ENCODE measurements around the gene TUBB1.
A peak's percentile ranks its signal among the peaks of the same experiment; 100 is the strongest.
"Not testable (repeated sequence)": the region's sequence is repeated elsewhere in the genome, so short reads cannot be mapped to it uniquely, and the experiment has no call there.

TUBB1 gene

DNA sequence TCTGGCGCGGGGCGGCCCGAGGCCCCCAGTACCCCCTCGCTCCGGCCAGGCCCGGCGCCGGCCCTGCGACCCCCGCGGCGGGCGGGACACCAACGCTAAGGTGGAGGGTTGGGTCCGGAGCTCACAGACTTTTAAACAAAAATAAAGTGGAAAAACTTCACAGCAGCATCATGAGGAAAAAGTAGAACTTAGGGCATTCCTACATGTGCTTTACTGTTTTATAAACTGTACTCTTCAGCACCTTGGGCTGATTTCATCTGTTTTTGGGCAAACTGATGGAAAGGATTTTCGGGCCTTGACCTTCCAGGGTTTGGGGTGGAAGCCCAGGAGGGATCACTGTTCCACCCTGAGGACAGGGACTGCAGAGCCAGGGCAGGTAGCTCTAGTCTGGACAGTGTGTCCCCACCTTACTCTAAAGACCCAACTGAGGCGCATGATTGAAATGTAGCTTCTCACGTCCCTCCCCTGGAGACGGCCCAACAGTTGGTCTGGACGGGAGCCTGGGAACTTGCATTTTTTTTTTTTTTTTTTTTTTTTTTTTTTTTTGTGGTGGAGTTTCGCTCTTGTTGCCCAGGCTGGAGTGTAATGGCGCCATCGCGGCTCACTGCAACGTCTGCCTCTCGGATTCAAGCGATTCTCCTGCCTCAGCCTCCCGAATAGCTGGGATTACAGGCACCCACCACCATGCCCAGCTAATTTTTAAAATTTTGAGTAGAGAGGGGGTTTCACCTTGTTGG lies 37.4 kb upstream of the TUBB1 start:
- Histone ChIP-seq H3K36me3 (ENCODE audit: insufficient read depth, low read length) (peaks cover 3% of the 10 kb centered on the region), H3K27me3 (ENCODE audit: control insufficient read depth in 1 of 2, insufficient read depth in 2 of 2, low read length in 2 of 2) (no peaks in the 10 kb centered on the region), H3K9ac (ENCODE audit: low read length) (peak overlapping the region; percentile 58), H3K27ac (ENCODE audit: low read depth, low read length) (peak overlapping the region; percentile 61), H3K4me1 (ENCODE audit: insufficient read depth, low read length) (peaks cover 30% of the 10 kb centered on the region), H3K9me3 (ENCODE audit: low read length) (no peaks in the 10 kb centered on the region), H3K4me3 (ENCODE audit: low read depth in 1 of 2, low read length in 2 of 2) (peak overlapping the region; percentile 66 to 87)

DNA sequence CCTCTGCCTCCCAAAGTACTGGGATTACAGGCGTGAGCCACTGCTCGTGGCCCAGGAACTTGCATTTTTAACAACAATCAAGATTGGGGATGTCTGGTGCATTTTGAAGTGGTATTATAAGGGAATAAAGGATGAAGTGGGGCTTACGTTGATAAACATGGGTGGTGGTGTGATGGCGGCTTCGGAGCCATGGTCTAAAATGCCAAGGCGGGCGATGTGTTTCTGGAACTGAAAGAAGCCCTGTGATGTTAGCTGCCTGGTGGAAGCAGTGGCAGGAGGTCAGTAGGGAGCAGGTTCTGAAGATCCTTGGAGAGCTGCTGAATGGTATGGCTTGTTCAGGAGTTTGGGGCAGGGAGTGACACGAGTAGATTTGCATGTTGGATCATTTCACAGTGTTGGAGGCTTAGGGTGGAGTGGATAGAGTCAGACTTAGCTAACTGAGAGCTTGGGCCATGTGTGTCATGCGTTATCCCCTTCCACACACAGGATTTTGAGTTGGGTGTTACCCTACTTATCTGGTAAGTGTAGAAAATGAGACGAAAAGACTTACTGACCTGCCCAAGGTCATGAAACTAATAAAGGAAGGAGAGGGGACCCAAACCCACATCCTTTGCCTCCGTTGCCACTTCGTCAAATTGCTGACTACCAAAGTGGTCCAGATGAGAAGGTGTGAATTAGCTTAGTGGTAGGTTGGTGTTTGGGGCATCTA lies 36.7 kb upstream of the TUBB1 start:
- peaks cover 11% of the 10 kb centered on the region for H3K36me3 ChIP-seq (ENCODE audit: insufficient read depth, low read length)
- H3K4me3 ChIP-seq (ENCODE audit: low read depth in 1 of 2, low read length in 2 of 2) = peak overlapping the region in 1 of 2 donors; percentile 87
- no peaks in the 10 kb centered on the region for H3K27me3 ChIP-seq (ENCODE audit: control insufficient read depth in 1 of 2, insufficient read depth in 2 of 2, low read length in 2 of 2)
- H3K9me3 ChIP-seq (ENCODE audit: low read length) = no peaks in the 10 kb centered on the region
- peaks cover 30% of the 10 kb centered on the region for H3K4me1 ChIP-seq (ENCODE audit: insufficient read depth, low read length)
- H3K27ac ChIP-seq (ENCODE audit: low read depth, low read length) = no peak overlapping the region
- H3K9ac ChIP-seq (ENCODE audit: low read length) = no peak overlapping the region

DNA sequence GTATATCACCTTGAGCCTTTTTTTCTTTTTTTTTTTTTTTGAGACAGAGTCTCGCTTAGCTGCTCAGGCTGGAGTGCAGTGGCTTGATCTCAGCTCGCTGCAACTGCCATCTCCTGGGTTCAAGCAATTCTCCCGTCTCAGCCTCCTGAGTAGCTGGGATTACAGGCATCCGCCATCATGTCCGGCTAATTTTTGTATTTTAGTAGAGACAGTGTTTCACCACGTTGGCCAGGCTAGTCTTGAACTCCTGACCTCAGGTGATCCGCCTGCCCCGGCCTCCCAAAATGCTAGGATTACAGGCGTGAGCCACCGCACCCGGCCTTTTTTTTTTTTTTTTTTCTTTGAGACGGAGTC lies 36.1 kb upstream of the TUBB1 start:
- not testable (repeated sequence) for H3K27me3 ChIP-seq (ENCODE audit: control insufficient read depth in 1 of 2, insufficient read depth in 2 of 2, low read length in 2 of 2); H3K27ac ChIP-seq (ENCODE audit: low read depth, low read length); H3K9ac ChIP-seq (ENCODE audit: low read length); H3K9me3 ChIP-seq (ENCODE audit: low read length)
- H3K36me3 ChIP-seq (ENCODE audit: insufficient read depth, low read length) = peaks cover 16% of the 10 kb centered on the region
- H3K4me3 ChIP-seq (ENCODE audit: low read depth in 1 of 2, low read length in 2 of 2) = peak overlapping the region in 1 of 2 donors; percentile 87
- H3K4me1 ChIP-seq (ENCODE audit: insufficient read depth, low read length) = peaks cover 30% of the 10 kb centered on the region

DNA sequence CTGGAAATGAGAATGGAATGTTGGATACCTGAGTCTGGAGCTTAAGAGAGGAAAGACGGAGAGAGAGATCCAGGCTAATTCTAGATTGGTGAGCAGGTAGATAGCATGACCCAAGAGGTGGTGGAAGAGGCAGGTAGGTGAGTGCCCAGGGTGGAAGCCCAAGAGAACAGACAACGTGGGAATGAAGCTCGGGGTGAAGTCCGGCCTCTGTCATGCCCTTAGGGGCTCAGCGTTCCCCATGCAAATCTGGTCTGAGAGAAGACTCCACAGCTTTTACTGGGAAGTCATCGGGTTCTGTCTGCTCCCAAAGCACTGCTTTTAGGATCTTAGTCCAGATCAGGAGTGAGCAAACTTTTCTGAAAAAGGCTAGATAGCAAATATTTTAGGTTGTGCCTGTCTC lies 34.5 kb upstream of the TUBB1 start:
- no peak overlapping the region for H3K4me3 ChIP-seq (ENCODE audit: low read depth in 1 of 2, low read length in 2 of 2)
- H3K9ac ChIP-seq (ENCODE audit: low read length) = no peak overlapping the region
- no peaks in the 10 kb centered on the region for H3K27me3 ChIP-seq (ENCODE audit: control insufficient read depth in 1 of 2, insufficient read depth in 2 of 2, low read length in 2 of 2)
- peaks cover 32% of the 10 kb centered on the region for H3K36me3 ChIP-seq (ENCODE audit: insufficient read depth, low read length)
- peaks cover 30% of the 10 kb centered on the region for H3K4me1 ChIP-seq (ENCODE audit: insufficient read depth, low read length)
- no peaks in the 10 kb centered on the region for H3K9me3 ChIP-seq (ENCODE audit: low read length)
- no peak overlapping the region for H3K27ac ChIP-seq (ENCODE audit: low read depth, low read length)

DNA sequence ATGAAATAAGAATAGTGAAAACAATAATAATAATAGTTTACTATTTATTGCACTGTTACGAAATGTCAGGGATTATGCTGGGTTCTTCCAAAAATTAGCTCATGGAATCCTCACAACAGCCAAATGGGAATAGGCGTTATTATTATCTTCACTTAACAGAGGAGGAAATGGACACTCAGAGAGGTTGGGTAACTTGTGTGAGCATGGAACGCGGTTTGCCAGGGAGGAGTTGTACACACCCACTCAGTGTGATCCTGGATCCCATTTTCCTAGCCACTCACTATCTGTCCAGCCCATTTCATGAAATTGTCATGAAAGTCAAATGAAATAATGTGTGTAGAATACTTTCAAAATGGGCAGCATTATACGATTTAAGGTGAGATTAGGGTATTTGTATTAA lies 33.6 kb upstream of the TUBB1 start:
- H3K9me3 ChIP-seq (ENCODE audit: low read length) = no peaks in the 10 kb centered on the region
- H3K4me1 ChIP-seq (ENCODE audit: insufficient read depth, low read length) = peaks cover 30% of the 10 kb centered on the region
- peaks cover 41% of the 10 kb centered on the region for H3K36me3 ChIP-seq (ENCODE audit: insufficient read depth, low read length)
- H3K27me3 ChIP-seq (ENCODE audit: control insufficient read depth in 1 of 2, insufficient read depth in 2 of 2, low read length in 2 of 2) = no peaks in the 10 kb centered on the region
- H3K9ac ChIP-seq (ENCODE audit: low read length) = no peak overlapping the region
- no peak overlapping the region for H3K27ac ChIP-seq (ENCODE audit: low read depth, low read length)
- no peak overlapping the region for H3K4me3 ChIP-seq (ENCODE audit: low read depth in 1 of 2, low read length in 2 of 2)

DNA sequence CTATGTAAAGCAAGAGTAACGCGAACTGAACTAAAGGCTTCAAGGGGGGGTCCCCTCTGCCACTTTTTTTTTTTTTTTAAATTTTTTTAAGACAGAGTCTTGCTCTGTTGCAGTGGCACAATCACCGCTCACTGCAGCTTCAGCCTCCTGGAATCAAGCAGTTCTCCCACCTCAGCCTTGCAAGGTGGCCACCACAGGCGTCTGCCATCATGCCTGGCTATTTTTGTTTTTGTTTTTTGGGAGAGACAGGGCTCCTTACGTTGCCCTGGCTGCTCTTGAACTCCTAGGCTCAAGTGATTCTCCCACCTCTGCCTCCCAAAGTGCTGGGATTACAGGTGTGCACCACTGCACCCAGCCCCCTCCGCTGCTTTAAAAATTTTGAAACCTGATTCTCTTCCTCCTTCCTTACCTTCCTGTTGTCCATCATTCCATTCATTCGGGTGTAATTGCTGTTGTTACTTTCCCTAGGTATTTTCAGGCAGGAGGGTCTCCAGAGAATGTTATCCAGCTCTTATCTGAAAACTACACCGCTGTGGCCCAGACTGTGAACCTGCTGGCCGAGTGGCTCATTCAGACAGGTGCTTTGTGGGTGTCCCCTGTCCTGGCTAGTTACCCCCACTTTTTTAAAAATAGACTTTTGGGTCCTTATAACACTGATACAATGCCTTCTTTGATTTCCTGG lies 32.8 kb upstream of the TUBB1 start:
- H3K27me3 ChIP-seq (ENCODE audit: control insufficient read depth in 1 of 2, insufficient read depth in 2 of 2, low read length in 2 of 2) = no peaks in the 10 kb centered on the region
- no peaks in the 10 kb centered on the region for H3K9me3 ChIP-seq (ENCODE audit: low read length)
- H3K27ac ChIP-seq (ENCODE audit: low read depth, low read length) = no peak overlapping the region
- H3K4me1 ChIP-seq (ENCODE audit: insufficient read depth, low read length) = peaks cover 30% of the 10 kb centered on the region
- peaks cover 49% of the 10 kb centered on the region for H3K36me3 ChIP-seq (ENCODE audit: insufficient read depth, low read length)
- H3K9ac ChIP-seq (ENCODE audit: low read length) = no peak overlapping the region
- H3K4me3 ChIP-seq (ENCODE audit: low read depth in 1 of 2, low read length in 2 of 2) = no peak overlapping the region

DNA sequence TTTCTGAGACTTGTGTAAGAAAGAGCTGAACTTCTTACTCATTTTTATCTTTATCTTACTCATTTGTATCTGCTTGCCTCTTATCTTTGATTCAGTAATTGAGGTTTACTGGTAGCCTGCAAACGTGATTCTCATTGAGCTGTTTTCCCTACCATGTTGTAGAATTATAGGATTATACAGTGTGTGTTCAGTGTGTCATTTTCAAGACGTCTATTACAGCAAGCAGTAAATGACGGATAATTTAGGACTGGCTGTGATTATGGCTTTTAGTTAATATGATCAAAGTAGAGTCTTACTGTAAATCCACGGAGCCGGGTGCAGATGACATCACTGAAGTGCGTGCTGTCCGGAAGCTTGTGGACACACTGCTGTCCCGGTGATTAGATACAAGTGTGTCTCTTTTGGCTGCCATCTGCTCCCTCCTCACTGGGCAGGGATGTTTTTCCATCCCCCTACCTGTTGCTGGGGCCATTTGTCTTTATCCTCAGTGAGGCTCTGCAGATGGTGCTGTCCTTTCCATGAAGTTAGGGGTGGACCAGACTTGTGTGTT lies 32.2 kb upstream of the TUBB1 start:
- Histone ChIP-seq H3K4me3 (ENCODE audit: low read depth in 1 of 2, low read length in 2 of 2) (no peak overlapping the region), H3K27me3 (ENCODE audit: control insufficient read depth in 1 of 2, insufficient read depth in 2 of 2, low read length in 2 of 2) (no peaks in the 10 kb centered on the region), H3K27ac (ENCODE audit: low read depth, low read length) (no peak overlapping the region), H3K9me3 (ENCODE audit: low read length) (no peaks in the 10 kb centered on the region), H3K9ac (ENCODE audit: low read length) (no peak overlapping the region), H3K36me3 (ENCODE audit: insufficient read depth, low read length) (peaks cover 55% of the 10 kb centered on the region), H3K4me1 (ENCODE audit: insufficient read depth, low read length) (peaks cover 30% of the 10 kb centered on the region)

DNA sequence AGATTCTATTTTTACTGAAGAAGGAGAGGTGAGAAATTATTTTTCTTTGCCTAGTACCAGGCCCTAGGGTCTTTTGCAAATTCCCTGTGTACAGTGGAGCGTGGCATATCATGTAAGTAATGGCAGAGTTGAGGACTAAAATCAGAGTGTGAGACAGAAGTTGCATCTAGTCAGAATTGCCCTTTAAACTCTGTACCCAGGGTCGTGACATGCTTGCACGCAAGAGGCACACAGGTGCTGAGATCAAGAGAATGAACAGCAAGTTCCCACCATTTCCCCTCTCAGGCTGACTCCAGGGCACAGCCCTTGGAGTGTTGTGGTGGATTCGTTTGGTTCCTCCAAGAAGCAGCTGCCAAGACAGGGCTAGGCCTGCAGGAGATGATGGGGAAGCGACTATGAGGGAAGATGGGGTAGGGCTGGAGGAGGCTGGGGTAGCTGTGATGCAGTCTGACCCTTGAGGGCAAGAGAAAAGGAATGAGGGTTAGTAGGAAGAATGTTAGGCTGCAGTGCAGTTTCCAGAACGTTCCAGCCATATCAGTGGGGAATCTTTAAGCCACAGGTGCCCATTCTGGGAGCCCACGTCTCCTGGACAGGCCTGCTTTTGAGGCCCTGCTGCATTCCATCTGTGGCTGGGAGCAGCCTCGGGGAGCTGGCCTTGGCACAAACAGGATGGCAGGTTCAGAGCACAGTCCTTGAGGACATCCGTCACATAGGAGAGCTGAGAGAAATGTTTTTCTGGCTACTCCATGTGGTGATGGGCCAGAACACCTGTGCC lies 31.3 kb upstream of the TUBB1 start:
- H3K27ac ChIP-seq (ENCODE audit: low read depth, low read length) = no peak overlapping the region
- H3K36me3 ChIP-seq (ENCODE audit: insufficient read depth, low read length) = peaks cover 64% of the 10 kb centered on the region
- peaks cover 20% of the 10 kb centered on the region for H3K4me1 ChIP-seq (ENCODE audit: insufficient read depth, low read length)
- no peak overlapping the region for H3K4me3 ChIP-seq (ENCODE audit: low read depth in 1 of 2, low read length in 2 of 2)
- H3K27me3 ChIP-seq (ENCODE audit: control insufficient read depth in 1 of 2, insufficient read depth in 2 of 2, low read length in 2 of 2) = no peaks in the 10 kb centered on the region
- H3K9me3 ChIP-seq (ENCODE audit: low read length) = no peaks in the 10 kb centered on the region
- H3K9ac ChIP-seq (ENCODE audit: low read length) = no peak overlapping the region

DNA sequence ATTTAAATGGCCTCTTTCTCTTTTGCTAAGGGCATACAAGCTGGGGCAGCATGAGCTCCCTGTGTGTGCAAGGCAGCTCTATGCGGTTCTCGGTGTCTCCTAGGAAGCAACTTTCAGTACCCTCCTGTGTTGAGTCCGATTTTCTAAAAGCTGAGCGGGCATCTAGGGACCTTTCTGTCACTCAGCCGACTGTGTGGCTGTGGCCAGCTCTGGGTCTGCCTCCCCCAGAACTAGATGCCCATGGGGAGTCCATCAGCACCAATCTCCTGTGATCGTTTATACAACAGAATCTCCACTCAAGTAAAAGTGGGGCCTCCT lies 30.7 kb upstream of the TUBB1 start:
- no peak overlapping the region for H3K9ac ChIP-seq (ENCODE audit: low read length)
- peaks cover 70% of the 10 kb centered on the region for H3K36me3 ChIP-seq (ENCODE audit: insufficient read depth, low read length)
- H3K4me3 ChIP-seq (ENCODE audit: low read depth in 1 of 2, low read length in 2 of 2) = no peak overlapping the region
- H3K27ac ChIP-seq (ENCODE audit: low read depth, low read length) = no peak overlapping the region
- no peaks in the 10 kb centered on the region for H3K27me3 ChIP-seq (ENCODE audit: control insufficient read depth in 1 of 2, insufficient read depth in 2 of 2, low read length in 2 of 2)
- no peaks in the 10 kb centered on the region for H3K9me3 ChIP-seq (ENCODE audit: low read length)
- peaks cover 18% of the 10 kb centered on the region for H3K4me1 ChIP-seq (ENCODE audit: insufficient read depth, low read length)

DNA sequence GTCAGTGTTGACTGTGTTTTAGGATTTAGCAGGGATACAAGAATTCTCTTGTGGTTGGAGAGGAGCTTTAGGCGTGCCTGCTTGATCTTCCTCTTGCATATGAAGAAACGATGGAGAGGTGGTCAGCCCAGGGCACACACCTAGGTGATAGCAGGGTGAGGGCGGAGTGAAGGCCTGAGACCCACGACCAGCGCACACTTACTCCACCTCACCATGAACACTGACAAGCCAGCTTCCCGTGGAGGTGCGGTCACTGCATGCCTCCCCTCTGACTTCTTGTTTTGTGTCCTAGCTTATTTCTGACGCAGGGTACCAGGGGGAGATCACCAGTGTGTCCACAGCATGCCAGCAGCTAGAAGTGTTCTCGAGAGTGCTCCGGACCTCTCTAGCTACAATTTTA lies 30.0 kb upstream of the TUBB1 start:
- Histone ChIP-seq H3K36me3 (ENCODE audit: insufficient read depth, low read length) (peaks cover 77% of the 10 kb centered on the region), H3K9ac (ENCODE audit: low read length) (no peak overlapping the region), H3K9me3 (ENCODE audit: low read length) (no peaks in the 10 kb centered on the region), H3K4me1 (ENCODE audit: insufficient read depth, low read length) (peaks cover 11% of the 10 kb centered on the region), H3K27me3 (ENCODE audit: control insufficient read depth in 1 of 2, insufficient read depth in 2 of 2, low read length in 2 of 2) (no peaks in the 10 kb centered on the region), H3K4me3 (ENCODE audit: low read depth in 1 of 2, low read length in 2 of 2) (no peak overlapping the region), H3K27ac (ENCODE audit: low read depth, low read length) (no peak overlapping the region)
